D721Med (cell line): ENCODE measurements around the gene CES4A.
"Not testable (repeated sequence)": the region's sequence is repeated elsewhere in the genome, so short reads cannot be mapped to it uniquely, and the experiment has no call there.

Experiments
- DNase-seq: peaks from one replicate; pipeline ENCODE4 v3.0.0; 2011; ENCODE audit warnings: low spot score; ENCODE audit not compliant: insufficient read length
- FAIRE-seq: peaks from 2 replicates; lab custom pipeline; 2011; peaks lifted over from hg19 to GRCh38; lab: Jason Lieb, UNC
- TF ChIP-seq, protein P1 (sequence below): IDR thresholded peaks from 2 replicates; pipeline ENCODE4 v1.5.1; 2012; ENCODE audit warnings: mild to moderate bottlenecking, control low read depth; ENCODE audit not compliant: insufficient read depth; ENCODE audit errors: missing control alignments

Gene CES4A

DNA sequence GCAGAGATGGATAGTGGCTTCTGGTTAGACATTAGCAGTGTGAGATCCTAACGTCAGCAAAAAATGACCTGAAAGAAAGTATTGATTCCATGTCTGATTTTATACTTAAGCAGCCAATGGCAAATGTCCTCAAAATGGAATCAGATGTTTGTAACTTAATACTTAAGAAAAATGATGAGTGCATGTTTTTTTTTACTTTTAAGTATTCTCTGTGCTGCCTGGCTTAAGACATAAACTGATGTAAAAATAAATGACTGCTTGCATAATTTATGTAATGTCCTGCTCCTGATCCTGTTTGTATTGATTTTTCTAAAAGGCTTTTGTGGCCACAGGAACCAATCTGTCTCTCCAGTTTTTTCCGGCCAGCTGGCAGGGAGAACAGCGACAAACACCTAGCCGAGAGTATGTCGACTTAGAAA lies 47.9 kb downstream of the CES4A start:
- DNase-seq (no peak), FAIRE-seq (no peak)
- TF ChIP-seq, protein P1, sequence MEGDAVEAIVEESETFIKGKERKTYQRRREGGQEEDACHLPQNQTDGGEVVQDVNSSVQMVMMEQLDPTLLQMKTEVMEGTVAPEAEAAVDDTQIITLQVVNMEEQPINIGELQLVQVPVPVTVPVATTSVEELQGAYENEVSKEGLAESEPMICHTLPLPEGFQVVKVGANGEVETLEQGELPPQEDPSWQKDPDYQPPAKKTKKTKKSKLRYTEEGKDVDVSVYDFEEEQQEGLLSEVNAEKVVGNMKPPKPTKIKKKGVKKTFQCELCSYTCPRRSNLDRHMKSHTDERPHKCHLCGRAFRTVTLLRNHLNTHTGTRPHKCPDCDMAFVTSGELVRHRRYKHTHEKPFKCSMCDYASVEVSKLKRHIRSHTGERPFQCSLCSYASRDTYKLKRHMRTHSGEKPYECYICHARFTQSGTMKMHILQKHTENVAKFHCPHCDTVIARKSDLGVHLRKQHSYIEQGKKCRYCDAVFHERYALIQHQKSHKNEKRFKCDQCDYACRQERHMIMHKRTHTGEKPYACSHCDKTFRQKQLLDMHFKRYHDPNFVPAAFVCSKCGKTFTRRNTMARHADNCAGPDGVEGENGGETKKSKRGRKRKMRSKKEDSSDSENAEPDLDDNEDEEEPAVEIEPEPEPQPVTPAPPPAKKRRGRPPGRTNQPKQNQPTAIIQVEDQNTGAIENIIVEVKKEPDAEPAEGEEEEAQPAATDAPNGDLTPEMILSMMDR, result no peak

DNA sequence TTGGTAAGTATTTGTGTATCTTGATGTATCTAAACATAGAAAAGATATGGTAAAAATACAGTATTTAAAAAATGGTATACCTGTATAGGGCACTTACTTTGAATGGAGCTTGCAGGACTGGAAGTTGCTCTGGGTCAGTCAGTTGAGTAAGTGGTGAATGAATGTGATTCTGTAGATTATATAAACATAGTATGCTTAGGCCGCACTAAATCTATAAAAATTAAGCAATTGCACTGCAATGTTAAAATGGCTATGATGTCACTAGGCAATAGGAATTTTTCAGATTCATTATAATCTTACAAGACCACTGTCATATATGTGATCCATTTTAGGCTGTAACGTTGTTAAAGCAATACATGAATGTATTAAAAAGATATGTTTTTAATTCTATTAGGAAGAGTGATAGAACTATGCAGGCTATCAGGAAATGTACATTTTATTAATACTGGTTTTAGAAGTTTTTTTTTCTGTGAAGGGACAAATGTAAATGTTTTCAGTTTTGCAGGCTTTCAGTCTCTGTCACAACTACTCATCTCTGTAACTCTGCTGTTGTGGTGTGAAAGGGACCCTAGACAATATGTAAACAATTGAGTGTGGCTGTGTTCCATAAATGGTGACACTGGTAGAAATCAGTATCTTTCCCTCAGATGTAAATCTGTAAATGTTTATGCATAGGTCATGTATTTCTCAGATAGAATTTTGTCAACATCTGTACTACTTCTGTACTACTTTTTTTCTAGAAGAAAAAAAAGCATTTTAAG lies 51.1 kb downstream of the CES4A start:
- DNase-seq (no peak), FAIRE-seq (no peak)
- TF ChIP-seq, protein P1, result no peak

DNA sequence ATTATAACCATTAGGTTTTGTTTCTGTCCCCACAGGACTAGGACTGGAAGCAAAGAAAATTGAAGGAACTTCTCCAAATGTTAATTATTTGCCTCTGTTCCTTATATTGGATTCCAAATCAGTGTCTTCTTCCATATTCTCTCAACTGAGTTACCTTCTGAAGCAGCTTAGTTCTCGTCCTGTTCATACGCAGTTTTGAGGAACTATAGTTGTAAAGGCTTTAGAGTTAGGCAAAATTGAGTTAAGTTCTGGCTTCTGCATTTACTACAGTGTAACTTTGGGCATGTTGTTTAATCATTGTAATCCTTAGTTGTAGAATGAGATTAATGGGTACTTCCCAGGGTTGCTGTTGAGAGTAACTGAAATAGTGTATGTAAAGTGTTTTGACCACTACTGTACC lies 51.8 kb downstream of the CES4A start:
- FAIRE-seq (no peak), DNase-seq (no peak)
- TF ChIP-seq, protein P1, result no peak

DNA sequence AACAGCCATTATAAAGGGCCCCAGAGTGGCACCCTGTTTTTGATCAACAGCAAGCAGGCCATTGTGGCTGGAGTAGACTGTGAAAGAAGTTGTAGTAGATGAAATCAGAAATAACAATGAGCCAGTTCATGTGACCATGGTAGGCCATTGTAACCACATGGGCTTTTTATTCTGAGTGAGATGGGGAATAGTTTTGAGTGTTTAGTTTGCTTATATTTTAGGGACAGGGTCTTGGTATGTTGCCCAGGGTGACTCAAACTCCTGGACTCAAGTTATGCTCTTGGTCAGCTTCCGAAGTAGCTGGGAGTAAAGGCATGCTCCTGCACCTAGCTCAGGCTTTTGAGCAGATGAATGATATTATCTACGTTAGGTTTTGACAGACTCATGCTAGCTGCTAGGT lies 52.5 kb downstream of the CES4A start:
- TF ChIP-seq, protein P1, result no peak
- no peak for FAIRE-seq
- no peak for DNase-seq

DNA sequence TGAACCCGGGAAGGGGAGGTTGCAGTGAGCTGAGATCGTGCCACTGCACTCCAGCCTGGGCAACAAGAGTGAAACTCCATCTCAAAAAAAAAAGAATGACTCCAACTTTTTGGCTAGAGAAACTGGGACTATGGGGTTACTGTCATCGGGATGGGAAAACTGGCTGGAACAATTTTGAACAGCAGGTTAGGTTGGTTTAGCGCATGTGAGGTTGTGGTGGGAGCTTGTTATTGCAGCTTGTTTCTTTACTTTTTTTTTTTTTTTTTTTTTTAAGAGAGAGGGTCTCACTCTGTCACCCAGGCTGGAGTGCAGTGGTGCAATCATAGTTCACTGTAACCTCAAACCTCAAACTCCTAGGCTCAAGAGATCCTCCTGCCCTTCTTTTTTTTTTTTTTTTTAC lies 53.1 kb downstream of the CES4A start:
- not testable (repeated sequence) for DNase-seq, FAIRE-seq

DNA sequence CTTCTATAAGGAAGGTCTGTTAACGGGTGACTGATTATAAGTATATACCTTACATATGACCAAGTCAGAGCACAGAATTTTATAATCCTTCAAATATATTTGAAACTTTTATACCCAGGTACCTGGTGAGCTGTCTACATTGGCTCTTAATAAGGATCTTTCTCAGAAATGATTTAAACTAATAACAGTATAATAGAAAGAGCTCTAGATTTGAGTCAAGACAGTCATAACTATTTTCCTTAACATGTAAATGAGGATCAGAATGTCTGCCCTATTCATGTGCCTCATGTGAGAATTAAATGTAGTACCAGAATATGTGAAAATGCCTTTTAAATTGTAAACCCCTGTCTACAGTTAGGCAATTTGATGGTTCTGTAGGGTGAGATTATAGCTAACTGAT lies 55.0 kb downstream of the CES4A start:
- no peak for FAIRE-seq
- no peak for DNase-seq
- TF ChIP-seq, protein P1, result no peak

DNA sequence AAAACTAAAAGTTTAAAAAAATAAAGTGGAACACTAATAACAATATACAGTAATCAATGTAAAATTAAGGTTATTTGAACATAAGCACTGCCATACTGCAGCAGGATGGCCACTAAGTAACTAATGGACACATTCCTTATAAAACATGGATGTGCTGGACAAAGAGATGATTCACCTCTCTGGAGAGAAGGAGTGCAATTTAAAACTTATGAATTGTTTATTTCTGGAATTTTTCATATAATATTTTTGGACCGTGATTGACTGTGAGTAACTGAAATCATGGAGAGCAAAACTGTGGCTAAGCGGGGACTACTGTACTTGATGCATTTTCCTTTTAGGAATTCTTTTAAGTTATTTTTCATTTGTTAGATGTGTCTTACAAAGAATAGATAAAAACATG lies 62.4 kb downstream of the CES4A start:
- DNase-seq (no peak), FAIRE-seq (no peak)
- TF ChIP-seq, protein P1, result no peak
